Tongue (tissue), 2 donors: ENCODE results near the gene DPF3. TPM values are rescaled to one million over a fixed set of nuclear protein-coding genes. Genes with fewer than 3 reads are reported as not detected.

ENCODE experiments used
- DNase-seq: peaks from one replicate; pipeline ENCODE4 v3.0.0-alpha.2; 2015
- total RNA-seq: library from RNA; depleted of rRNA; stranded (reverse); fragments of >200 nt; gene quantifications from one replicate; pipeline ENCODE4 v1.2.3, GENCODE V29; 2014

The DPF3 gene
- total RNA-seq, 1 donor from 2014 or later = 20.6 TPM

GRCh38 chr14:72793156-72793939, 100.6 kb downstream of the DPF3 start:
- no peak for DNase-seq

DNA sequence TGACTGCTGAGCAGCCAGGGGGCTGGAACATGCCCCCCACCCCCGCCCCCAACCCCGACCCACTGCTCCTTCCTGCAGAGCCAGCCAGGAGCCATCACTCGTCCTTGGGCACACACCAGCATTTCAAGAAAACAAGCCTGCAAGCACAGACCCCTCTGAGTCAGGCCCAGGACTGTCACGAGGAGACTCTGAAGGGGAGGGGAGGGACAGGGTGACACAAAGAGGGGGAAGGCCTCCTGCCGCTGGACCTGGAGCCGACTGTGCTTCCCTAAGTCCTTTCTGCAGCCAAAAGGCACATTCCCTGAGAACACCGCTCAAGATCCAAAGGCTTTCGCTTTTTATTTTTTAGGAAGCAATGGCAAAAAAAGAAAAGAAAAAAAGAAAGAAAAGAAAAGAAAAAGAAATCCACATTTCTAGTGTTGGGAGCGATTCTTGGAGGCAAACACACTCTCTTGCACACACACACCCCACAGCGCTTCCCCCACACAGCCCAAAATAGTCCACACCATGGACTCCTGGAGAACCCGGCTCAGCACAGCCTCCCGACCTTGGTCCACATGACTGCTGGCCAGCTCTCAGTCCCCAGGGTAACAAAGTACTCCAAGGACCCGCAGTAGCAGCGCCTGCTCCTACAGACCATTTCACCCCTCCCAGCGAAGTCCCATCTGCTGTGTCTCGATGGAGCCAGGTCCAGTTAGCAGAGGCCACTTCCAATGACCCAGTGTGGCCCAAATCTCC, 101.7 kb downstream of the DPF3 start:
- DNase-seq = no peak

DNA sequence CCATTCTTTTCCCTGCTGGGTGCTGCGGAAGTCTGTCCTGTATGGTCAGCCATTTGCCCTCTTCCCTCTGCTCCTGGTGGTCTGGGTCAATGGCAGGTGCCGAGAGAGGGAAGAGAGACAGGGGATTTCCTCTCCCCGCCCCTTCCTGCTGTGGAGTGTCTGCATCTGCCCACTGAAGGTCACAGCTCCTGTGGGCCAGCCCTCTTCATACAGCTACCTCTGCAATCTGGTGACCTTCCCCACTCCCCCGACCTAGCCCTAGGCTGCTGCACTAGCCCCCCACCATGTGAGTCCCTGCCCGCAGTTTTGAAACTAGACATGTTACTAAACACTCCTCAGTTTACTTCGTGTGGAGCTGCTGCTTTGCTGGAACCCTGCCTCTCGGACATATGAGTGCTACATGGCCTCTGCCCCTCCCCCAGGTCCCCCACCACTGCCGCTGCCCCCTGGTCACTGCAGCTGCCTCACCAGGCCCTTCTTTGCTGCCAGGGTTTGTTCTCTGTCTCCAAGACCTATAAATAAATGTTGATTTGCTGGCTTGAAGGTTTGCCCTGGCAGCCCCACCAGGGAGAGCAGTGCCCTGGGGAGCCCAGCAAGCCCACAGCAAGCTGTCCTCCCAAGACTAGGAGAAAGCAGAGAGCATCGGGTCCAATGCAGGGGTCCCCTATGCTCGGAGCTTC, 102.9 kb downstream of the DPF3 start:
- no peak for DNase-seq

- DNase-seq = no peak
These were observed 104.8 kb downstream of the DPF3 start for GRCh38 chr14:72788972-72789728.

DNA sequence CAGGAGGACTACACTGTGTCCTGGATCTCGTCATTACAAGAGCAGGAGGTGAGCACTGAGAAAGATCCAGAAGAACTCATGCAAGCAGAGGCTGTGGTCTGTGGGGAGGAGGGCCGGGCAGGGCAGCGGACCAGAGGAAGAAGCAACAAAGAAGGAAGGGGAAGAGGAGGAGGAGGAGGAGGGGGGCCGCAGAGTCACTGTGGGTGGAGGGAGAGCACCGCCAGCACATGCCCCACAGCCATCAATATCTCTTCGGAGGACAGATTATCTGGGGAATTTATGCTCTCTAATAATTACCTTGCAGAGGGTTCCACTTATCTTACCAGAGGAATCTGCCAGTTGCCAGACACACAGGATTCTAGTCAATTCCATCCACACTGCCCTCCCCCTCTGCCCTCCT, 105.6 kb downstream of the DPF3 start:
- DNase-seq = no peak

- DNase-seq = no peak
These were observed 106.1 kb downstream of the DPF3 start for GRCh38 chr14:72787841-72788240.

DNA sequence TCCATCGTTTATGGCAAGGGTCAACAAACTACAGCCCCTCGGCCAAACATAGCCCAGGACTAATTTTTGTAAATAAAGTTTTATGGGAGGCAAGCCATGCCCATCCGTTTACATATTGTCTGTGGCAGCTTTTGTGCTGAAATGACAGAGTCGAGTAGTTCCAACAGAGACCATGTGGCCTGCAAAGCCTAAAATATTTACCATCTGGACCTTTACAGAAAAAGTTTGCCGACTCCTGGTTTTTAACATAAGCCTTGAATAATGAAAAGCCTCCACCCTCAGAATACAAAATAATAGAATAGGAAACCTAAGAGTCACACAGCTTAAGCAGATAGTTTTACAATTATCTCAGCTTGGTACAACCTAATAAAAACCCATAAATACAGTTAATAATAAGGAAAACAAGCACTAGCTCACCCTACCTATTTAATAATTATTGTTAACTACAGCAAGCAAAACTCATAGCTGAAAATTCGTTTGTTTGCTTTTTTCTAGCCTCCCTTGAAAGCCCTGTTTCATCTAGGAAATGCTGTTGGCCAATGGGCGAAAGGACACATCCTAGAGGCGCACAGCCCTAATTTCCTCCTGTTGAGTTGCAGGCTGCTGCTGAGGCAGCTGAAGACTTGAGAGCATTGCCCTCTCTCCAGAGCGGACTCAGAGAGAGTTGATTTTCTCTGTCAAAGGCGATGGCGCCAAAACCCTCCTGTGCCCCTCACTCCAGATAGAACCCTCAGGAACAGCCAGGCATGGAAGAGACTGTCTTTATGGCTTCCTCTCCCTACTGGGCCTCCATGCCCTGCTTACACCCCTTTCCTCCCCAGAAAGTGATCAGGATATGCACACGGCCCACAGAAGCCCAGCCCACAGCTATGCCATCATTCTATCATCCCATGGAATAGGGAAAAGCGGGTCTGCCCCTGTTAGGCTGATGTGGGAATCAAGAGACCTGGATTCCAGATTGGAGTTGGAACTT, 107.2 kb downstream of the DPF3 start:
- no peak for DNase-seq

GRCh38 chr14:72783741-72784140, 110.2 kb downstream of the DPF3 start:
- DNase-seq = no peak

DNA sequence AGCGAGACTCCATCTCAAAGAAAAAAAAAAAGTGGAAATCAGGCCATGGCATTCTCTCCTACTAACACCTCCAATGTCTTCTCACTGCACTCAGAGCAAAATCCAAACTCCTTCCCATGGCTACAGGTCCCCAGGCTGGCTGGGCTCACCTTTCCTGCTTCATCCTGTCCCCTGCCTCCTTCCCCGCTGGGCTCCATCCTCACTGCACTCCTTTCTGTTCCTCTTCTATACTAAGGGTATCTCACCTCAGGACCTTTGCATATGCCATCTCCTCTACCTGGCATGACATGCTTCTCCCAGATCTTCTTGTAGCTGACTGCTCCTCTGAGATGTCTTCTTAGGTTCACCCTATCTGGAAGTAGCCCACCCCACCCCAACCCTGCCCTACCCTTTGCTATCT, 111.1 kb downstream of the DPF3 start:
- DNase-seq = no peak

GRCh38 chr14:72781561-72782508, 112.1 kb downstream of the DPF3 start:
- no peak for DNase-seq

DNA sequence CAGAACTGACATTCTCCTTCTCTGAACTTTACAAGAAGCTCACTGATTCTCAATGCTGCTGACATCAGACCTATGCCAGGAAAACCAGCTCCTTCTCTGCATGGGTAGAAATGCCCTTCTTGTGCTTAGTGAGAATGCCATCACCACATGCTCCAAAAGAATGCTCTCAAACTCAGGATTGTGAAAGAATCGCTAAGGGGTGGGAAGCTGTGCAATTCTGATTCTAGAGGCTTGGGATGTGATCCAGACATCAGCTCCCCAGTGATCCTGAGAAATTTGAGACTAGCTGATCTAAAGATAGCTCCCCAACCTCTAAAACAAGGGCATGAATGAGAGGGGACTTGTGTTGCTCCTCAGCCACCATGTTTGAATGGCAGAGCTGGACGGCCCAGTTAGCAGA, 113.2 kb downstream of the DPF3 start:
- no peak for DNase-seq

DNA sequence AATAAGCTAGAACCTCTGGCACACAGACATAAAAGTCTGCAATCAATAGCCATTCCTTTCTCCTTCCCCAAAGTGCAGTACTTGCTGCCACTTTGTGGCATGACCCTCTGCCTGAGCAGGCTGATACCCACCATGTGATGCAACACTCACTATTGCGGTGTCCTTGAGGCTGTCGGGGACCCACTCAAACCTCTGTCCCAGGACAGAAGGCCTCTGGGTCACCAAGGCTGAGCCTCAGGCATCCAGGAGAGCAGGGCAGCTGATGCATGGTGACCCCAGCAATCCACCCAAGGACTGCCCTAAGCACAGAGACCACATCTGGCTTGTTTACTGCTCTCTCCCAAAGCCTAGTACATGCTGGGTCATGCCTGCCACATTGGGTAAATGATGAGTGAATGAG, 114.2 kb downstream of the DPF3 start:
- no peak for DNase-seq

- no peak for DNase-seq
These were observed 116.3 kb downstream of the DPF3 start for GRCh38 chr14:72777636-72778035.

DNA sequence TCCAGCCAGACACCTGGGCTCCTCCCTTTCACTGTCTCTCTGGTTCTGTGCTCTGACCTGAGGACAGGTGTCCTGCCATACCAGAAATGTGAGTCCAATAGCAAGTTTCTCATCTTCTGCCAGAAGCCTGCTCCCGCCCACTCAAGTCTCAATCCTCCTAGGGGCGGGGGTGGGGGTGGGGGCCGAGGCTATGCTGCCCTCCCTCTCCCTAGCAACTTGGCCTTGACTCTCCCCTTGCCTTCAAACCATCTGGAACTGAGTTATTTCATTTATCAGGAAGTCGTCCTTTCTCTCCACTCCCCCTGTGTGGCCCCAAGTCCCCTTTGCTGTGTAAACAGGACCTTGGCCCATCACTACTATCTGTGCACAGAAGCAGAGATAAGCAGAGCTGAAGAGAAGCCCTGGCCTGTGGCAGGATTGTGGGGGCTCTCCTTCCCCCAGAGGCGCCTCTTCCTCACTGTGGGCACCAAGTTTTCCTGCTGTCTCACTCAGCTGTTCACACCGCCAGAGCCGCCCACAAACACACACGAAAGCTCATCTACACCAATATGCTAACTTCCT, 117.1 kb downstream of the DPF3 start:
- DNase-seq = no peak

GRCh38 chr14:72775923-72776554, 117.9 kb downstream of the DPF3 start:
- DNase-seq = no peak

- no peak for DNase-seq
These were observed 118.8 kb downstream of the DPF3 start for GRCh38 chr14:72774894-72775620.

- DNase-seq = no peak
These were observed 119.8 kb downstream of the DPF3 start for GRCh38 chr14:72774141-72774540.

DNA sequence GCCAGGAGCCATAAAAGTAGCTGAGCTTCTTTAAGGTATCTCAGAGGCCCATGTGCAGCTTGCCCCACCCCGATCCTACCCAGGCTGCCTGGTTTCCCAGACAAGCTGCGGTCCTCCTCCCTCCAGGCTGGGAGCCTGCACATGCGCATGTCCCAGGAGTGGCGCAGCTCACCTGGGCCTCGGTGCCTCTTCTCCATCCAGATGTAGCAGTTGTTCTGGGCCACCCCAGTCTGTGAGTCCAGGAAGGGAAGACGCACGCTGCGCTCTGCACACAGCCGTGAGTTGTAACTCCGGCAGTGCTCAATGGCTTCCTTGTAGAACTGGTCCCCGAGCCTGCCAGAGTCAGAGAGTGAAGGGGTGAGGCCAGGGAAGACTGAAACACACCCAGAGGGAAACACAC, 122.3 kb downstream of the DPF3 start:
- no peak for DNase-seq

- no peak for DNase-seq
These were observed 127.6 kb downstream of the DPF3 start for GRCh38 chr14:72766296-72766695.
